Activated CD4-positive, alpha-beta T cell treated with anti-CD3 and anti-CD28 coated beads, Interleukin-2, Interleukin-6, amounts not matched to agents 100 ng/mL and 50 ng/mL, durations not matched to agents 16 hours and 8 hours (primary cell): ENCODE results near the gene NET1.
"Not testable (repeated sequence)": the region's sequence is repeated elsewhere in the genome, so short reads cannot be mapped to it uniquely, and the experiment has no call there.

Experiments
- DNase-seq: peaks from one replicate; pipeline ENCODE4 v3.0.0-alpha.2; 2020

NET1 gene

GRCh38 chr10:5400468-5401240 lies 11.7 kb upstream of the NET1 start:
- no peak for DNase-seq

GRCh38 chr10:5402798-5403197 lies 9.6 kb upstream of the NET1 start:
- DNase-seq, result no peak

- DNase-seq, result no peak
Measured at GRCh38 chr10:5404208-5405041, 7.9 kb upstream of the NET1 start, which contains the start of gene TUBAL3. TSS of gene TUBAL3 (minus strand) at chr10:5404828. CDS start at chr10:5404792, 36 bp downstream.

- DNase-seq, result no peak
Measured at GRCh38 chr10:5406918-5407317, 5.4 kb upstream of the NET1 start.

- not testable (repeated sequence) for DNase-seq
Measured at GRCh38 chr10:5410787-5411186, 1.6 kb upstream of the NET1 start.

- DNase-seq, result no peak
Measured at GRCh38 chr10:5411941-5412276, 448 bp upstream of the NET1 start.

GRCh38 chr10:5413012-5413938 lies 918 bp downstream of the NET1 start:
- peak; percentile 18 for DNase-seq

GRCh38 chr10:5416981-5417380 lies 4.6 kb downstream of the NET1 start:
- DNase-seq, result no peak

- no peak for DNase-seq
Measured at GRCh38 chr10:5418584-5418983, 6.2 kb downstream of the NET1 start.

GRCh38 chr10:5419466-5420094 lies 7.2 kb downstream of the NET1 start:
- no peak for DNase-seq

- no peak for DNase-seq
Measured at GRCh38 chr10:5423771-5424170, 11.4 kb downstream of the NET1 start.

- no peak for DNase-seq
Measured at GRCh38 chr10:5424751-5425150, 12.4 kb downstream of the NET1 start.

GRCh38 chr10:5428133-5428532 lies 15.8 kb downstream of the NET1 start:
- DNase-seq, result no peak

- no peak for DNase-seq
Measured at GRCh38 chr10:5433182-5433581, 20.8 kb downstream of the NET1 start.

GRCh38 chr10:5434017-5434753 lies 21.8 kb downstream of the NET1 start:
- peak; percentile 58 for DNase-seq

- no peak for DNase-seq
Measured at GRCh38 chr10:5435328-5435727, 23.0 kb downstream of the NET1 start.

GRCh38 chr10:5440206-5440605 lies 27.8 kb downstream of the NET1 start:
- no peak for DNase-seq

- no peak for DNase-seq
Measured at GRCh38 chr10:5441106-5441505, 28.7 kb downstream of the NET1 start.

GRCh38 chr10:5442065-5442989 lies 30.0 kb downstream of the NET1 start:
- DNase-seq, result peak; percentile 72

- DNase-seq, result no peak
Measured at GRCh38 chr10:5442990-5443370, 30.6 kb downstream of the NET1 start.

GRCh38 chr10:5443429-5443828 lies 31.1 kb downstream of the NET1 start:
- DNase-seq, result peak; percentile 84
